Measurements from ENCODE around the gene SH3PXD2B.

Gene SH3PXD2B

DNA sequence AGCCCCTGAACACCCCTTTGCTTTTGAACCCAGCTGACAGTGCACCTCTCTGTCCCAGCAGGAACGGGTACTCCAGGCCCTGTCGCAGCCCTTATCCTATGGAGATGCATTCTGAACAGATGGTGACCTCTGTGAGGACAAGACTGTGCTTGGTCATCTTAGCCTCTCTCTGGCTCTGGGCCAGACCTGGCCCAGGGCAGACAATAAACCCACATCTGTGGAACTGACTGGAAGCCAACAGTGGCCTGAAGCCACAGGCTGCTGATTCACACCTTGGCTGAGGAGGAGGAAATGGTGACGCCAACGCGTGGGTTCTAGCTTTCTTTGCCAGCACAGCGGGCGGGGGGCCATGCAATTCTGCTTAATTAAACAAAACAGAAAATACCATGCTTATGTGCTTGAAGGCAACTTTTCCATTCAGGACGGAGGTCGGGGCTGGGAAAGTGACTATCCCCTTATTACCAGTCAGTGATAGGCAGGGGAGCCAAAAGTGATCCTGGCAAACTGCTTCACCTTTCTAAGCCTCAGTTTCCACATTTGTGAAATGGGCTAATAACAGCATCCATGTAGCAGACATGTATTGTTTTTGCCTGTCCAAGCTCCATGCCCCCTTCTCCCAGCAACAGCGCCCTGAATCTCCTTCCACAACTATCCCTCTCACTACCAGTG lies 10.8 kb downstream of the SH3PXD2B start:
- TF ChIP-seq, protein P1, sequence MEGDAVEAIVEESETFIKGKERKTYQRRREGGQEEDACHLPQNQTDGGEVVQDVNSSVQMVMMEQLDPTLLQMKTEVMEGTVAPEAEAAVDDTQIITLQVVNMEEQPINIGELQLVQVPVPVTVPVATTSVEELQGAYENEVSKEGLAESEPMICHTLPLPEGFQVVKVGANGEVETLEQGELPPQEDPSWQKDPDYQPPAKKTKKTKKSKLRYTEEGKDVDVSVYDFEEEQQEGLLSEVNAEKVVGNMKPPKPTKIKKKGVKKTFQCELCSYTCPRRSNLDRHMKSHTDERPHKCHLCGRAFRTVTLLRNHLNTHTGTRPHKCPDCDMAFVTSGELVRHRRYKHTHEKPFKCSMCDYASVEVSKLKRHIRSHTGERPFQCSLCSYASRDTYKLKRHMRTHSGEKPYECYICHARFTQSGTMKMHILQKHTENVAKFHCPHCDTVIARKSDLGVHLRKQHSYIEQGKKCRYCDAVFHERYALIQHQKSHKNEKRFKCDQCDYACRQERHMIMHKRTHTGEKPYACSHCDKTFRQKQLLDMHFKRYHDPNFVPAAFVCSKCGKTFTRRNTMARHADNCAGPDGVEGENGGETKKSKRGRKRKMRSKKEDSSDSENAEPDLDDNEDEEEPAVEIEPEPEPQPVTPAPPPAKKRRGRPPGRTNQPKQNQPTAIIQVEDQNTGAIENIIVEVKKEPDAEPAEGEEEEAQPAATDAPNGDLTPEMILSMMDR (IDR thresholded peaks at IDR 0.05; ENCODE audit: borderline replicate concordance, extremely low read depth, low read length, poor library complexity, severe bottlenecking) = no peak
- TF ChIP-seq EZH2 (IDR thresholded peaks at IDR 0.05; ENCODE audit: borderline replicate concordance, low read depth, low read length, severe bottlenecking) = no peak
- Histone ChIP-seq H3K4me2 (ENCODE audit: insufficient read depth, low read length) (no peak overlapping the region), H3K79me2 (ENCODE audit: insufficient read depth, low read length) (no peaks in the 10 kb centered on the region), H3K36me3 (ENCODE audit: insufficient read depth, low read length) (no peaks in the 10 kb centered on the region), H3K4me3 (ENCODE audit: low read depth in 1 of 2, low read length in 2 of 2) (no peak overlapping the region), H3K9ac (ENCODE audit: low read depth, low read length) (no peak overlapping the region), H3K9me3 (ENCODE audit: insufficient read depth, low read length, severe bottlenecking) (no peaks in the 10 kb centered on the region), H3K4me1 (ENCODE audit: insufficient read depth, low read length) (no peaks in the 10 kb centered on the region), H3K27me3 (ENCODE audit: insufficient read depth, low read length, poor library complexity) (no peaks in the 10 kb centered on the region), H3K27ac (ENCODE audit: low read length) (no peak overlapping the region), H2AFZ (ENCODE audit: low read depth, low read length) (no peak overlapping the region), H4K20me1 (ENCODE audit: insufficient read depth, low read length) (peaks cover 3% of the 10 kb centered on the region; the same call in 1 of the 2 replicates)
- DNase-seq (peak; percentile 19), ATAC-seq (ENCODE audit: insufficient read depth, low read depth) (0 out of 3 replicates have a peak, but pooled peaks have one; percentile 45)

DNA sequence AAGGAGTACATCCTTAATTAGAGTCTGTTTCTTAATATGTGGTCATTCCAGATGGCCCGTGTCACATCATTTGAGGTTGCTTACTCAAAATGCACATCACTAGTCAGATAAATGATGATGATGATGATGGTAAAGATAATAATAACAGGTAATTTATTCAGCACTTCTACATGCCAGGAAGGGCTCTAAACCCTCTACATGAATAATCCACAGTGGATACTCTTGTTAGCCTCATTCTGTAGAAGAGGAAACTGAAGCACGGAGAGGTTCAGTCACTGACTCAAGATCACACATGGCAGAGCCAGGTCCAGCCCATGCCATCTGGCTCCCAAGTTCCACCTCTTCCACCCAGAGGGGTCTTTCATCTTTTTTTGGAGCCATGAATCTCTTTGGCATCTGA lies 11.7 kb downstream of the SH3PXD2B start:
- no peaks in the 10 kb centered on the region for H3K9me3 ChIP-seq (ENCODE audit: insufficient read depth, low read length, severe bottlenecking)
- no peaks in the 10 kb centered on the region for H3K79me2 ChIP-seq (ENCODE audit: insufficient read depth, low read length)
- no peak overlapping the region for H3K4me2 ChIP-seq (ENCODE audit: insufficient read depth, low read length)
- peaks cover 3% of the 10 kb centered on the region; the same call in 1 of the 2 replicates for H4K20me1 ChIP-seq (ENCODE audit: insufficient read depth, low read length)
- H2AFZ ChIP-seq (ENCODE audit: low read depth, low read length) = no peak overlapping the region
- DNase-seq (no peak), ATAC-seq (ENCODE audit: insufficient read depth, low read depth) (no peak)
- no peak overlapping the region for H3K9ac ChIP-seq (ENCODE audit: low read depth, low read length)
- H3K4me3 ChIP-seq (ENCODE audit: low read depth in 1 of 2, low read length in 2 of 2) = no peak overlapping the region
- no peaks in the 10 kb centered on the region for H3K27me3 ChIP-seq (ENCODE audit: insufficient read depth, low read length, poor library complexity)
- no peak for TF ChIP-seq EZH2 (IDR thresholded peaks at IDR 0.05; ENCODE audit: borderline replicate concordance, low read depth, low read length, severe bottlenecking)
- TF ChIP-seq, protein P1 (IDR thresholded peaks at IDR 0.05; ENCODE audit: borderline replicate concordance, extremely low read depth, low read length, poor library complexity, severe bottlenecking) = no peak
- H3K36me3 ChIP-seq (ENCODE audit: insufficient read depth, low read length) = no peaks in the 10 kb centered on the region
- no peaks in the 10 kb centered on the region for H3K4me1 ChIP-seq (ENCODE audit: insufficient read depth, low read length)
- no peak overlapping the region for H3K27ac ChIP-seq (ENCODE audit: low read length)

DNA sequence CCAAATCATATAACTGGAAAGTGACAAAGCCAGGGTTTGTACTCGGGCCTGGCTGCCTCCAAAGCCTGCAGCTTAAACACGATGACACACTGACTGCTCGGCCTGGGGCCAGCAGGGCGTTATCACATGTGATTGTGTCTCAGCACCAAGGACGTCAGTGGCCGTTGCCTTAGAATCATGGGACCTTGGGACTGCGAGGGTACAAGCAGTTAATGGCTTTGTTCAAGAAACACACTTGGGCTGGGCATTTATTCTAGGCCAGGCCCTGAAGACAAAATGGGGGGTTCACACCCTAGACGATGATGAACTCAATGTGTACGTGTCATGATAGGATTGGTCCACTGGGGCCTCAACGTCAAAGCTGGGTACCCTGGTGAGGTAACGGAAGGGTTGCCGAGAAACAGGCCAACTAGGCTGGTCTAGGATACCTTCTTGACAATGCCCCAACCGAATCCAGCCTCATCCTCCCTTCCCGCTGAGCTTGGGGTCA lies 13.0 kb downstream of the SH3PXD2B start:
- no peaks in the 10 kb centered on the region for H3K4me1 ChIP-seq (ENCODE audit: insufficient read depth, low read length)

More for the DNA sequence above, 13.0 kb downstream of the SH3PXD2B start:
- DNase-seq = no peak
- Histone ChIP-seq H2AFZ (ENCODE audit: low read depth, low read length) (no peak overlapping the region), H3K27ac (ENCODE audit: low read length) (no peak overlapping the region), H3K4me3 (ENCODE audit: low read depth in 1 of 2, low read length in 2 of 2) (no peak overlapping the region), H4K20me1 (ENCODE audit: insufficient read depth, low read length) (peaks cover 3% of the 10 kb centered on the region; the same call in 1 of the 2 replicates), H3K36me3 (ENCODE audit: insufficient read depth, low read length) (no peaks in the 10 kb centered on the region), H3K4me2 (ENCODE audit: insufficient read depth, low read length) (no peak overlapping the region), H3K79me2 (ENCODE audit: insufficient read depth, low read length) (no peaks in the 10 kb centered on the region), H3K27me3 (ENCODE audit: insufficient read depth, low read length, poor library complexity) (no peaks in the 10 kb centered on the region), H3K9me3 (ENCODE audit: insufficient read depth, low read length, severe bottlenecking) (no peaks in the 10 kb centered on the region), H3K9ac (ENCODE audit: low read depth, low read length) (no peak overlapping the region)
- TF ChIP-seq EZH2 (IDR thresholded peaks at IDR 0.05; ENCODE audit: borderline replicate concordance, low read depth, low read length, severe bottlenecking) = no peak
- TF ChIP-seq, protein P1 (IDR thresholded peaks at IDR 0.05; ENCODE audit: borderline replicate concordance, extremely low read depth, low read length, poor library complexity, severe bottlenecking) = no peak
- no peak for ATAC-seq (ENCODE audit: insufficient read depth, low read depth)

All from DND-41 (cell line).